H9 (cell line): ENCODE measurements around the gene UNC5B. TPM values are rescaled to one million over a fixed set of nuclear protein-coding genes. Genes with fewer than 3 reads are reported as not detected.
A peak's percentile ranks its signal among the peaks of the same experiment; 100 is the strongest.

Source experiments
- DNase-seq: peaks from one replicate; pipeline ENCODE4 v3.0.0-alpha.2; 2017
- H2AFZ ChIP-seq: one replicate; pipeline ENCODE4 v1.6.1; 2013; ENCODE audit warnings: mild to moderate bottlenecking, low read length, control low read depth, moderate library complexity
- H2AK5ac ChIP-seq: 2 replicates; pipeline ENCODE4 v1.6.1; 2013; ENCODE audit warnings: low read length, control low read depth, mixed read lengths; ENCODE audit not compliant: insufficient read length
- H2BK120ac ChIP-seq: one replicate; pipeline ENCODE4 v1.6.1; 2013; ENCODE audit warnings: low read depth, mild to moderate bottlenecking, low read length, control low read depth, inconsistent platforms; ENCODE audit not compliant: poor library complexity, severe bottlenecking
- H2BK12ac ChIP-seq: 2 replicates; pipeline ENCODE4 v1.6.1; 2013; ENCODE audit warnings: low read length, control low read depth, mixed read lengths, low read depth; ENCODE audit not compliant: insufficient read length
- H2BK15ac ChIP-seq: 2 replicates; pipeline ENCODE4 v1.6.1; 2013; ENCODE audit warnings: low read depth, low read length, control low read depth
- H2BK20ac ChIP-seq: one replicate; pipeline ENCODE4 v1.6.1; 2013; ENCODE audit warnings: low read depth, mild to moderate bottlenecking, low read length, control low read depth, inconsistent platforms; ENCODE audit not compliant: poor library complexity, severe bottlenecking
- H2BK5ac ChIP-seq: 2 replicates; pipeline ENCODE4 v1.6.1; 2013; ENCODE audit warnings: low read length, control low read depth, mixed read lengths; ENCODE audit not compliant: insufficient read length
- H3K14ac ChIP-seq: 2 replicates; pipeline ENCODE4 v1.6.1; 2013; ENCODE audit warnings: low read length, control low read depth; ENCODE audit not compliant: insufficient read depth
- H3K18ac ChIP-seq: 2 replicates; pipeline ENCODE4 v1.6.1; 2013; ENCODE audit warnings: low read depth, mild to moderate bottlenecking, mixed read lengths, low read length, control low read depth; ENCODE audit not compliant: insufficient read length
- H3K23ac ChIP-seq: 2 replicates; pipeline ENCODE4 v1.6.1; 2013; ENCODE audit warnings: low read length, control low read depth, mixed read lengths, low read depth; ENCODE audit not compliant: insufficient read length
- H3K23me2 ChIP-seq: 2 replicates; pipeline ENCODE4 v1.6.1; 2013; ENCODE audit warnings: low read depth, mild to moderate bottlenecking, mixed read lengths, low read length, control low read depth; ENCODE audit not compliant: insufficient read length, poor library complexity, severe bottlenecking
- H3K27ac ChIP-seq: 2 replicates; pipeline ENCODE4 v1.5.1; 2013; ENCODE audit warnings: low read length, control low read depth, mixed read lengths, low read depth; ENCODE audit not compliant: insufficient read length
- H3K27me3 ChIP-seq: 2 replicates; pipeline ENCODE4 v1.6.1; 2013; ENCODE audit warnings: low read length, control low read depth, inconsistent platforms; ENCODE audit not compliant: insufficient read depth
- H3K4ac ChIP-seq: 2 replicates; pipeline ENCODE4 v1.6.1; 2013; ENCODE audit warnings: low read depth, mild to moderate bottlenecking, control low read depth, inconsistent platforms, low read length, moderate library complexity
- H3K4me1 ChIP-seq: 2 replicates; pipeline ENCODE4 v1.6.1; 2013; ENCODE audit warnings: low read length, control low read depth, inconsistent platforms; ENCODE audit not compliant: insufficient read depth
- H3K4me2 ChIP-seq: 2 replicates; pipeline ENCODE4 v1.6.1; 2013; ENCODE audit warnings: low read length, control low read depth, mixed read lengths; ENCODE audit not compliant: insufficient read length, insufficient read depth
- H3K56ac ChIP-seq: 2 replicates; pipeline ENCODE4 v1.6.1; 2013; ENCODE audit warnings: low read depth, mild to moderate bottlenecking, mixed read lengths, low read length, control low read depth; ENCODE audit not compliant: insufficient read length
- H3K79me1 ChIP-seq: 2 replicates; pipeline ENCODE4 v1.6.1; 2013; ENCODE audit warnings: low read depth, mild to moderate bottlenecking, moderate library complexity, low read length, control low read depth, inconsistent platforms; ENCODE audit not compliant: insufficient read depth, poor library complexity, severe bottlenecking
- H3K79me2 ChIP-seq: 2 replicates; pipeline ENCODE4 v1.6.1; 2013; ENCODE audit warnings: low read length, control low read depth, inconsistent platforms; ENCODE audit not compliant: insufficient read depth
- H3K9ac ChIP-seq: 2 replicates; pipeline ENCODE4 v1.6.1; 2013; ENCODE audit warnings: low read length, control low read depth, mixed read lengths; ENCODE audit not compliant: insufficient read length; ENCODE audit errors: extremely low read depth
- H3K9me3 ChIP-seq: one replicate; pipeline ENCODE4 v1.6.1; 2013; ENCODE audit warnings: low read depth, low read length, inconsistent platforms; ENCODE audit not compliant: control insufficient read depth
- H3T11ph ChIP-seq: one replicate; pipeline ENCODE4 v1.6.1; 2013; ENCODE audit warnings: mild to moderate bottlenecking, low read length, control low read depth, inconsistent platforms
- H4K20me1 ChIP-seq: one replicate; pipeline ENCODE4 v1.6.1; 2013; ENCODE audit not compliant: control insufficient read depth, insufficient read length, insufficient read depth
- H4K5ac ChIP-seq: 2 replicates; pipeline ENCODE4 v1.6.1; 2013; ENCODE audit warnings: low read depth, mild to moderate bottlenecking, mixed read lengths, low read length, control low read depth; ENCODE audit not compliant: insufficient read length
- H4K8ac ChIP-seq: replicated peaks from 2 replicates; pipeline ENCODE4 v1.6.1; 2013; ENCODE audit warnings: low read length, control low read depth, mixed read lengths, low read depth; ENCODE audit not compliant: insufficient read length
- H4K91ac ChIP-seq: 2 replicates; pipeline ENCODE4 v1.6.1; 2013; ENCODE audit warnings: low read depth, mild to moderate bottlenecking, moderate library complexity, mixed read lengths, low read length, control low read depth; ENCODE audit not compliant: insufficient read length
- H3K27ac Mint-ChIP-seq, 3 experiments: 2 replicates in 2 of 3; 3 replicates in 1 of 3; pipeline ENCODE4 v1.8.0; 2020 to 2021; ENCODE audit warnings: mixed read lengths in 3 of 3, mild to moderate bottlenecking in 1 of 3, moderate library complexity in 1 of 3
- H3K27me3 Mint-ChIP-seq: 2 replicates; pipeline ENCODE4 v1.8.0; 2021; ENCODE audit warnings: low read depth, mild to moderate bottlenecking, moderate library complexity, mixed read lengths
- H3K36me3 Mint-ChIP-seq, 3 experiments: 2 replicates in 2 of 3; 3 replicates in 1 of 3; pipeline ENCODE4 v1.8.0; 2020 to 2021; ENCODE audit warnings: low read depth in 3 of 3, mixed read lengths in 3 of 3; ENCODE audit not compliant: insufficient read depth in 1 of 3
- H3K4me1 Mint-ChIP-seq, 2 experiments: 2 replicates each; pipeline ENCODE4 v1.8.0; 2020; ENCODE audit warnings: mixed read lengths in 2 of 2
- H3K4me3 Mint-ChIP-seq, 2 experiments: 2 replicates in 1 of 2; 3 replicates in 1 of 2; pipeline ENCODE4 v1.8.0; 2020 to 2021; ENCODE audit warnings: mild to moderate bottlenecking in 2 of 2, mixed read lengths in 2 of 2, moderate library complexity in 1 of 2
- H3K9me3 Mint-ChIP-seq, 2 experiments: 2 replicates in 1 of 2; 3 replicates in 1 of 2; pipeline ENCODE4 v1.8.0; 2020; ENCODE audit warnings: mild to moderate bottlenecking in 2 of 2, mixed read lengths in 2 of 2, moderate library complexity in 1 of 2
- WGBS: extraction: QIAGEN DNeasy Blood & Tissue Kit; methylation state at CpG from one replicate; pipeline ENCODE4 v1.1.7; 2013; ENCODE audit warnings: missing lambda C conversion rate, low lambda C conversion rate, mixed read lengths; ENCODE audit not compliant: insufficient read length; ENCODE audit errors: extremely low coverage; 5-methylcytosine and 5-hydroxymethylcytosine counted together
- total RNA-seq: library from RNA; stranded (reverse); gene quantifications from 2 replicates; pipeline ENCODE4 v1.2.1, GENCODE V29; 2021
- TF ChIP-seq, protein P1 (sequence below): fragments of 200-600 bp; sonication (generic); conservative IDR thresholded peaks from 3 replicates; pipeline ENCODE4 v1.8.0; 2021; ENCODE audit warnings: antibody characterized with exemption, mild to moderate bottlenecking

The UNC5B gene
- total RNA-seq, 1 experiment from 2014 or later: 28.4 TPM

DNA sequence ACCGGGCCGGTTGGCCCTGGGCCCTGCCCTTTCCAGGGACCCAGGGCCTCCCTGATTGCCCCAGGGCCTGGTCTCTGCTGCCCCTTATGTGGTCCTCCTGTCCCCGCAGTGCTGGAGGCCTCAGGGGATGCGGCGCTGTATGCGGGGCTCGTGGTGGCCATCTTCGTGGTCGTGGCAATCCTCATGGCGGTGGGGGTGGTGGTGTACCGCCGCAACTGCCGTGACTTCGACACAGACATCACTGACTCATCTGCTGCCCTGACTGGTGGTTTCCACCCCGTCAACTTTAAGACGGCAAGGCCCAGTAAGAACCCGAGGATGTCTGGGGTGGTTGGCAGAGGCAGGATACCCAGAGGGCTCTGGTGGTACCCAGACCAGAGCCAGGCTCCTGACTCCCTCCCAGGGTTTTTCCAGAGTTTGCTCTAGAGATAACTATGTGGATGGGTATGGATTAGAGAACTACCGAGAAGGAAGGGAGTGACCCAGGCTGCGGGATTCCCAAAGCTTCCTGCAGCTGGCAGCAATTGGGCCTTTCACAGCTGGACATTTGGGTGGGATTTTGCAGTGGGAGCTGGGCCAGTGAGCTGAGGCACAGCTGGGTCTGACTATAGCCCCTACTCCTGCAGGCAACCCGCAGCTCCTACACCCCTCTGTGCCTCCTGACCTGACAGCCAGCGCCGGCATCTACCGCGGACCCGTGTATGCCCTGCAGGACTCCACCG, 78.6 kb downstream of the UNC5B start:
- no peak overlapping the region for H2BK12ac ChIP-seq
- peak overlapping the region in 1 of 3 experiments; percentile 49; a peak in 1 of 7 replicates for H3K27ac Mint-ChIP-seq
- H4K5ac ChIP-seq: no peak overlapping the region
- no peaks in the 10 kb centered on the region for H3K4me1 ChIP-seq
- H4K20me1 ChIP-seq: no peaks in the 10 kb centered on the region
- H3K14ac ChIP-seq: no peak overlapping the region
- no peak overlapping the region for H3T11ph ChIP-seq
- H3K27ac ChIP-seq: no peak overlapping the region
- H2AK5ac ChIP-seq: no peak overlapping the region
- no peaks in the 10 kb centered on the region for H3K23me2 ChIP-seq
- no peaks in the 10 kb centered on the region for H3K9me3 ChIP-seq
- H2AFZ ChIP-seq: no peak overlapping the region
- DNase-seq: no peak
- peaks cover 28 to 75% (median 57%) of the 10 kb centered on the region in 3 experiments; a peak in 6 of 7 replicates for H3K36me3 Mint-ChIP-seq
- no peak overlapping the region for H2BK15ac ChIP-seq
- no peaks in the 10 kb centered on the region for H3K9me3 Mint-ChIP-seq
- no peak overlapping the region for H3K23ac ChIP-seq
- no peak overlapping the region for H2BK20ac ChIP-seq
- H3K4me3 Mint-ChIP-seq: no peak overlapping the region
- H3K4ac ChIP-seq: no peak overlapping the region
- peaks cover 4% of the 10 kb centered on the region in 2 experiments; a peak in 3 of 4 replicates for H3K4me1 Mint-ChIP-seq
- no peak overlapping the region for H3K4me2 ChIP-seq
- H3K27me3 Mint-ChIP-seq: no peaks in the 10 kb centered on the region; the same call in 1 of the 2 replicates
- TF ChIP-seq, protein P1, sequence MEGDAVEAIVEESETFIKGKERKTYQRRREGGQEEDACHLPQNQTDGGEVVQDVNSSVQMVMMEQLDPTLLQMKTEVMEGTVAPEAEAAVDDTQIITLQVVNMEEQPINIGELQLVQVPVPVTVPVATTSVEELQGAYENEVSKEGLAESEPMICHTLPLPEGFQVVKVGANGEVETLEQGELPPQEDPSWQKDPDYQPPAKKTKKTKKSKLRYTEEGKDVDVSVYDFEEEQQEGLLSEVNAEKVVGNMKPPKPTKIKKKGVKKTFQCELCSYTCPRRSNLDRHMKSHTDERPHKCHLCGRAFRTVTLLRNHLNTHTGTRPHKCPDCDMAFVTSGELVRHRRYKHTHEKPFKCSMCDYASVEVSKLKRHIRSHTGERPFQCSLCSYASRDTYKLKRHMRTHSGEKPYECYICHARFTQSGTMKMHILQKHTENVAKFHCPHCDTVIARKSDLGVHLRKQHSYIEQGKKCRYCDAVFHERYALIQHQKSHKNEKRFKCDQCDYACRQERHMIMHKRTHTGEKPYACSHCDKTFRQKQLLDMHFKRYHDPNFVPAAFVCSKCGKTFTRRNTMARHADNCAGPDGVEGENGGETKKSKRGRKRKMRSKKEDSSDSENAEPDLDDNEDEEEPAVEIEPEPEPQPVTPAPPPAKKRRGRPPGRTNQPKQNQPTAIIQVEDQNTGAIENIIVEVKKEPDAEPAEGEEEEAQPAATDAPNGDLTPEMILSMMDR: no peak
- no peaks in the 10 kb centered on the region for H3K79me1 ChIP-seq
- H3K56ac ChIP-seq: no peak overlapping the region
- no peak overlapping the region for H2BK5ac ChIP-seq
- H4K91ac ChIP-seq: no peak overlapping the region
- no peak overlapping the region for H2BK120ac ChIP-seq
- H3K9ac ChIP-seq: no peak overlapping the region
- no CpG with 5 or more reads among the region's 26 CpGs for WGBS
- H3K18ac ChIP-seq: no peak overlapping the region
- H3K27me3 ChIP-seq: no peaks in the 10 kb centered on the region
- H3K79me2 ChIP-seq: no peaks in the 10 kb centered on the region
- H4K8ac ChIP-seq: no peak overlapping the region
